GM12801 (cell line): ENCODE results near the gene NUBP2.

Experiments used
- TF ChIP-seq, protein P1 (sequence below): IDR thresholded peaks from one replicate; pipeline ENCODE4 v1.5.1; 2011; ENCODE audit warnings: control low read depth; ENCODE audit not compliant: insufficient read length; ENCODE audit errors: extremely low read depth

Gene NUBP2

DNA sequence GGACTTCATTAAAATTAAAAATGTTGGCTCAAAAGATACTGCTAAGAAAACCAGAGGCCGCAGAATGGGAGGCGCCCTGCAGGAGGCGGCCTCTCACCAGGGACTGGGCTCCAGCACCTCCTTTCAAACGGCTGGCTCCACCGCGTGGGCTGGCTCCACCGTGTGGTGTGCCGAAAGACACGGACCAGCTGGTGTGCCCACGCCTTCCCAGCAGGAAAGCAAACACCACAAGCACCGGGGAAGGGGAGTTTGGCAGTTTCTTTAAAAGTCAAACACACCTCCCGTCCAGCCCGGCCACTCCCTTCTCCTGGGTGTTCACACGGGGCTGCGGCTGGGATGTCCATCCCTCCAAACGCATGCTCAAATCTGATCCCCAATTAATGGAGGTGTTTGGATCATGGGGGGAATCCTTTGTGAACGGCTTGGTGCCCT, 30.0 kb downstream of the NUBP2 start:
- TF ChIP-seq, protein P1, sequence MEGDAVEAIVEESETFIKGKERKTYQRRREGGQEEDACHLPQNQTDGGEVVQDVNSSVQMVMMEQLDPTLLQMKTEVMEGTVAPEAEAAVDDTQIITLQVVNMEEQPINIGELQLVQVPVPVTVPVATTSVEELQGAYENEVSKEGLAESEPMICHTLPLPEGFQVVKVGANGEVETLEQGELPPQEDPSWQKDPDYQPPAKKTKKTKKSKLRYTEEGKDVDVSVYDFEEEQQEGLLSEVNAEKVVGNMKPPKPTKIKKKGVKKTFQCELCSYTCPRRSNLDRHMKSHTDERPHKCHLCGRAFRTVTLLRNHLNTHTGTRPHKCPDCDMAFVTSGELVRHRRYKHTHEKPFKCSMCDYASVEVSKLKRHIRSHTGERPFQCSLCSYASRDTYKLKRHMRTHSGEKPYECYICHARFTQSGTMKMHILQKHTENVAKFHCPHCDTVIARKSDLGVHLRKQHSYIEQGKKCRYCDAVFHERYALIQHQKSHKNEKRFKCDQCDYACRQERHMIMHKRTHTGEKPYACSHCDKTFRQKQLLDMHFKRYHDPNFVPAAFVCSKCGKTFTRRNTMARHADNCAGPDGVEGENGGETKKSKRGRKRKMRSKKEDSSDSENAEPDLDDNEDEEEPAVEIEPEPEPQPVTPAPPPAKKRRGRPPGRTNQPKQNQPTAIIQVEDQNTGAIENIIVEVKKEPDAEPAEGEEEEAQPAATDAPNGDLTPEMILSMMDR = no peak

DNA sequence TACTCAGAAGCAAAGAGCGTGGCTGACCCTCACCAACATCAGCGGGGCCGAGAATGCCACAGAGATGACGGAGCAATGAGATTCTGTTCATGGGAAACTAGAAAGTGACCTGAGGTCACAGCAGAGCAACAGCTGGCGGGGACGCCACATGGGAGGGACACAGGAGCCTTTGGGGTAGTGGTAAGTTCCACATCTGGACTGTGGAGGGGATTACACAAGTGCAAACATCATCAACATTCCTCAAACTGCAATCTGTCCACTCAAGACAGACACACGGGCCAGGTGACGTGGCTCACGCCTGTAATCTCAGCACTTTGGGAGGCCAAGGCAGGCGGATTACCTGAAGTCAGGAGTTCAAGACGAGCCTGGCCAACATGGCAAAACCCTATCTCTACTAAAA, 32.7 kb downstream of the NUBP2 start:
- TF ChIP-seq, protein P1 = no peak

DNA sequence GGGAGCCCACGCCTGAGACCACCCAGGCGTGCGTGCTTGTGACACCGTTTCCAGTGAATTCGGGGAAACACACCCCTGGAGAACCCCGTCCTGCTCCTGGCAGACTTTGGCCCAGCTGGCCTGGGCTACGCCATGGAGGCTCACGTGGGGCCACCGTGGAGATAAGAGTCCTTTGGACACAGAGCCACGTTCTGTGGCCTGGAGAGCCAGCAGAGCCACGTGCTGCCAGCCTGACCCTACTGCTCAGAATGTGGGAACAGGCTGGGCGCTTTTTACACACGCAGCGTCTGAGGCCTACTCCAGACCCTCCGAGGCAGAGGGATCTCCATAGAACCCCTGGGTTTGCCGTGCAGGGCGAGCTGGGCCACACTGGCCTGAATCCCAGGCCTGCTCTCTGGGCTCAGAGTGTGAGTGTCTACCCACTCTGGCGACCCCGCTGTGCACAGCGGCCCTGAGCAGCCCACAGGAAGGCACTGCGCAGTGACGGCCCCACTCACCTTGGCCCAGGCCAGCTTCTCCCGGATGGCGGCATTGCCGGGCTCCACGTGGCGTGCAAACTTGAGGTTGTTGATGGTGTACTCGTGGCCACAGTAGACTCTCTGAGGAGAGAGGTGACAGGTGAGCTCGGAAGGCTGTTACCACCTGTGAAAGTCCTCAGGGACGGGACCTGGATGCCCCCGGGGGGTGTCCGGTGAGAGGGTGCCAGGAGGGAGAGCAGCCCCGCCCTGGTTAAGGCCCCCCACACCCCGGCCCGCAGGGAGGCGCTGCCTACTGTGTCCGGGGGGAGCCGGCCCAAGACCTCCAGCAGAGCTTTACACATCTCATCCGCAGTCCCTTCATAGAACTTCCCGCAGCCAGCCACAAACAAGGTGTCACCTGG, 33.9 kb downstream of the NUBP2 start:
- TF ChIP-seq, protein P1 = no peak

DNA sequence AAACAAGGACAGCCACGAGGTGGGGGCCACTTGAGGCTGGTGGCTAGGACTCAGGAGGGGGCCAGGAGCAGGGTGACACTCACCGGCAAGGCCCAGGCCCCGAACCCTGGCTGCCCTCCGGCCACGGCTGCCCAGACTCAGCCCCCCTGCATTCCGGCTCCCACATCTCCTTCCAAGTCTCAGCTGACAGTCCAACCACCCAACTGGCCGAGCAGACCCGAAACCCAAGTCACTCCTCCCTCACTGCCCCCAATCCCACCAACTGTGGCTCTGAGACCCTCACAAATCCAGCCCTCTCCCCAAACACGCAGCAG, 34.5 kb downstream of the NUBP2 start:
- TF ChIP-seq, protein P1 = no peak

DNA sequence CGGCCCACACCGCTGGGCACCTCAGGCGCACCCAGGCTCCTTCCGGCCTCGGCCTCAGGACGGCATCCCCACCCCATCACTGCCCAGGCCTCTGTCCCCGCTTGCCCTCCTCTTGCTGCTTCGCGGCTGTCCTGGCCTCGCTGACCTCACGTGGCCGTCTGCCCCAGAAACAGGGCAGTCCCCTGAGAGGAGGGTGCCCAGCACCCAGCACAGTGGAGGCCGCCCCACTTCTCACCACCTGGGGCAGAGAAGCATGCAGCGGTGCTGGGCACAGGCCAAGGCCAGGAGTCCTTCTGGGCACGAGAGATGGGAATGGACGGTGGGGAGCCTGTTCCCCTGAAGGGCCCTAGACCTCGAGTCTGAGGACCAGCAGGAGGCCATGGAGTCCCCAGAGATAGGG, 35.0 kb downstream of the NUBP2 start:
- TF ChIP-seq, protein P1 = no peak

DNA sequence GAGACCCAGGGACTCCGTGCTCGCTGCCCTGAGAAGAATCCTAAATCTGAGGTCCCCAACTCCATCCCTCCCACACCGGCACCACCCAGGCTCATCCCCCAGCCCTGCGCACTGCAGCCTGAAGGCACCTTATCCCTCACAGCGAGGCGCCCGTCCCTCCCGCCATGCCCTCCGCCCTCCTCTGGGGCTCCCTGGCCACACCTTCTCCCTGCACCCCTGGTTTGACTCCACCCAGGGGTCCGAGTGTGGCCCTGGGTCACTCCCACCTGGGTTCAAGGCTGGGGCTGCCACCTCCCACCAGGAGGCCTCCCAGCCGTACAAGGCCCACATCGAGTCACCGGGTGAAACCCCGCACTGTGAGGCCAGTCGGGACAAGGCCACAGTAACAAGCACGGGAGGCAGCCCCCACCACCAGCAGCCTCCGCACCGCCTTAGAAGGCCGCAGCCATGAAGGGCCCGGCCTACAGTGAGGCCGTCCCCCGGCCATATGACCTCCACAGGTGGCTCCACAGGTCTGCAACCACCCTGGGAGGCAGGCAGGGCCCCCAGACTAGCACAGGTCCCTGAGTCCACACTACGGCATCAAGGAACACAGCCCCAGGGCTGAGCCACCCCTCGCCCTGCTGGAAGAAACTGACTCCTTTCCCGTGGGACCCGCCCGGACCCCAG, 35.6 kb downstream of the NUBP2 start:
- TF ChIP-seq, protein P1 = no peak

DNA sequence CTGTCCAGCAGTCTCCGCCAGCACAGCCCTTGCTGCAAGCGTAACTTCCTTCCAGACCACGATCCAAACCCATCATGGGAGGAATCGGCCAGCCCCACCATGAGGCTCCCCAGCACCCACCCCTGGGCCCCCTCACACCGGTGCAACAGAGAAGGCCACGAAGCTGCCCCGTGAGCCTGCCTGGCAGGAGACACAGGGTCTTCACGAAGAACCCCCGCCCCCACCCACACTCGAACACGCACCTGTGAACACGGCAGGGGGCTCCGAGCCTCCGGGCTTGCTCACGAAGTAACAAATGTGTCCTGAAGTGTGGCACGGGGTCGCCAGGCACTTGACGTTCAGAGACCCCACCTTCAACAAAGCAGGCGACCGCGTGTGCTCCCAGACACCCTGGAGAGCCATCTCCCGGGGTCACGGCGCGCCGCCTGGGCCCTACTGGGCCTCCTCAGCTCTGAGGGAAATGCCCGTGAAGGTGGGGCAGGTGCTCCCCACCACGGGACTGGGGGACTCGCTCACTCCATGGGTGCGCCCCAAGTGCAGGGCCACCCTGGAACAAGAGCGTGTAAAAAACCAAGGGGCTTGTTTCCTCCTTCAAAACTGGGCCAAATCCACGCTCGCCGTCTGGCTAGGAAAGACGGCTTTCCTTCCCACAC, 36.2 kb downstream of the NUBP2 start:
- TF ChIP-seq, protein P1 = no peak
